ENCODE results near the gene A2M.

DNA sequence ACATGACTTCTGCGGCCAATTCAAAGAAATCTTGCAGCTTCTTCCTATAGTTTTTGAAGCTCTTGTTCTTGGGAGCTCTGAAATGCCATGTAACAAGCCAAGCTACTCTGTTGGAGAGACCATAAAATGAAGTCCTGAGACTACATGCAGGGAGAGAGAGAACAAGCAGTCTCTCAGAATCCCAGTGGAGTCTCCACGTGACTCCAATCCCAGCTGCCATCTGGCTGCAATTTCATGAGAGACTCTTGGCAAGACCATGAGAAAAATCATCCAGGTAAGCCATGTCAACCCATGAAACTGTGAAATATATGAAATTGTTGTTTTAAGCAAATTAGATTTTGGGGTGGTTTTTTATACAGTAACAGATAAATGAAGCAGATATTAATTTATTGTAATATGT is 72.0 kb downstream of the A2M start:
- TF ChIP-seq POLR2AphosphoS5 (IDR thresholded peaks at IDR 0.05; ENCODE audit: low read depth, low read length) (no peak), NRF1 (IDR thresholded peaks at IDR 0.05; ENCODE audit: low read depth, low read length) (no peak), RFX5 (IDR thresholded peaks at IDR 0.05; ENCODE audit: borderline replicate concordance, low read depth, low read length) (no peak), YY1 (IDR thresholded peaks at IDR 0.05; ENCODE audit: low read depth, low read length) (no peak), ASH2L (IDR thresholded peaks at IDR 0.05; ENCODE audit: low read length) (no peak), PHF8 (conservative IDR thresholded peaks at IDR 0.05; ENCODE audit: low read depth, low read length) (no peak), TAF1 (IDR thresholded peaks at IDR 0.05; ENCODE audit: low read depth, low read length) (no peak), SP1 (IDR thresholded peaks at IDR 0.05; ENCODE audit: low read depth, low read length) (no peak)
- TF ChIP-seq, protein P1, sequence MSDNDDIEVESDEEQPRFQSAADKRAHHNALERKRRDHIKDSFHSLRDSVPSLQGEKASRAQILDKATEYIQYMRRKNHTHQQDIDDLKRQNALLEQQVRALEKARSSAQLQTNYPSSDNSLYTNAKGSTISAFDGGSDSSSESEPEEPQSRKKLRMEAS (IDR thresholded peaks at IDR 0.05), result no peak
- TF ChIP-seq, protein P2, sequence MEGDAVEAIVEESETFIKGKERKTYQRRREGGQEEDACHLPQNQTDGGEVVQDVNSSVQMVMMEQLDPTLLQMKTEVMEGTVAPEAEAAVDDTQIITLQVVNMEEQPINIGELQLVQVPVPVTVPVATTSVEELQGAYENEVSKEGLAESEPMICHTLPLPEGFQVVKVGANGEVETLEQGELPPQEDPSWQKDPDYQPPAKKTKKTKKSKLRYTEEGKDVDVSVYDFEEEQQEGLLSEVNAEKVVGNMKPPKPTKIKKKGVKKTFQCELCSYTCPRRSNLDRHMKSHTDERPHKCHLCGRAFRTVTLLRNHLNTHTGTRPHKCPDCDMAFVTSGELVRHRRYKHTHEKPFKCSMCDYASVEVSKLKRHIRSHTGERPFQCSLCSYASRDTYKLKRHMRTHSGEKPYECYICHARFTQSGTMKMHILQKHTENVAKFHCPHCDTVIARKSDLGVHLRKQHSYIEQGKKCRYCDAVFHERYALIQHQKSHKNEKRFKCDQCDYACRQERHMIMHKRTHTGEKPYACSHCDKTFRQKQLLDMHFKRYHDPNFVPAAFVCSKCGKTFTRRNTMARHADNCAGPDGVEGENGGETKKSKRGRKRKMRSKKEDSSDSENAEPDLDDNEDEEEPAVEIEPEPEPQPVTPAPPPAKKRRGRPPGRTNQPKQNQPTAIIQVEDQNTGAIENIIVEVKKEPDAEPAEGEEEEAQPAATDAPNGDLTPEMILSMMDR (IDR thresholded peaks at IDR 0.05; ENCODE audit: control extremely low read depth in 1 of 3, insufficient read depth in 1 of 3, low read depth in 1 of 3, low read length in 3 of 3), result no peak

All from H1 (cell line).